GM12891 (cell line): ENCODE results near the gene MCM3AP.

ENCODE experiments used
- POLR2A ChIP-seq: IDR thresholded peaks from 2 replicates; pipeline ENCODE4 v1.6.1; 2011; ENCODE audit warnings: low read depth, low read length, control low read depth
- POLR2AphosphoS5 ChIP-seq: IDR thresholded peaks from 2 replicates; pipeline ENCODE4 v1.6.1; 2011; ENCODE audit warnings: low read depth, low read length, control low read depth
- SPI1 ChIP-seq: IDR thresholded peaks from 2 replicates; pipeline ENCODE4 v1.6.1; 2011; ENCODE audit warnings: low read depth, low read length, control low read depth
- TAF1 ChIP-seq: IDR thresholded peaks from 2 replicates; pipeline ENCODE4 v1.6.1; 2011; ENCODE audit warnings: low read depth, low read length, control low read depth

DNA sequence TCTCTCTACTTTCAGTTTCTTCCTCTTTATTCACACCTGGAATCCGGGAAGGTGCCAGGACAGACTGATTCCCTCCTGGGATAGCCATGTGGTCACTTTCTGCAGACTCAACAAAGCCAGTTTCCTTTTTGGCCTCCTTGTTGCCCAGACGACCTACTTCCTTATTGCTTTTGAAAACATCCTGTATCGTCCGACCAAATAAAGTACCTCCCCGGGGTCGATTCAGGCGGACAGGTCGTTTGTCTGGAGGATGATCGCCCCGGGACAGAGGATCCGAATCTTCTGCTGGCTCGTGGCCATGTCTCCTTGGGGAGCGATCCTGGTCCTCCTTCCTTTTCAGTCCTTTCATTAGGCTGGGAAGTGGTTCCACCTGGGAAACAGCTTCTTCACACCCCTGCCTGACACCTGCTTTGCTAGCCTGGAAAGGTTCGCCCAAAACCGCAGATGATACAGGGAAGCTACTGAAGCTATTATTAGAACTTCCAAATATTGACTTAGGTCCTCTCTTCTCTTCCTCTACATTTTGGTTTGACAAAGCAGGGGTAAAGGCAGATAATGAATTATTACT, 1.2 kb downstream of the MCM3AP start:
- TF ChIP-seq POLR2AphosphoS5: no peak
- TF ChIP-seq POLR2A: no peak
- TF ChIP-seq SPI1: no peak
- no peak for TF ChIP-seq TAF1
